Stimulated activated CD8-positive, alpha-beta memory T cell treated with anti-CD3 and anti-CD28 coated beads, Interleukin-7, amount 100 ng/mL, for 24 hours (primary cell): Measurements from ENCODE around the gene NPAT.

Source experiments
- DNase-seq: peaks from one replicate; pipeline ENCODE4 v3.0.0-alpha.2; 2020; ENCODE audit warnings: low read depth

Gene NPAT

DNA sequence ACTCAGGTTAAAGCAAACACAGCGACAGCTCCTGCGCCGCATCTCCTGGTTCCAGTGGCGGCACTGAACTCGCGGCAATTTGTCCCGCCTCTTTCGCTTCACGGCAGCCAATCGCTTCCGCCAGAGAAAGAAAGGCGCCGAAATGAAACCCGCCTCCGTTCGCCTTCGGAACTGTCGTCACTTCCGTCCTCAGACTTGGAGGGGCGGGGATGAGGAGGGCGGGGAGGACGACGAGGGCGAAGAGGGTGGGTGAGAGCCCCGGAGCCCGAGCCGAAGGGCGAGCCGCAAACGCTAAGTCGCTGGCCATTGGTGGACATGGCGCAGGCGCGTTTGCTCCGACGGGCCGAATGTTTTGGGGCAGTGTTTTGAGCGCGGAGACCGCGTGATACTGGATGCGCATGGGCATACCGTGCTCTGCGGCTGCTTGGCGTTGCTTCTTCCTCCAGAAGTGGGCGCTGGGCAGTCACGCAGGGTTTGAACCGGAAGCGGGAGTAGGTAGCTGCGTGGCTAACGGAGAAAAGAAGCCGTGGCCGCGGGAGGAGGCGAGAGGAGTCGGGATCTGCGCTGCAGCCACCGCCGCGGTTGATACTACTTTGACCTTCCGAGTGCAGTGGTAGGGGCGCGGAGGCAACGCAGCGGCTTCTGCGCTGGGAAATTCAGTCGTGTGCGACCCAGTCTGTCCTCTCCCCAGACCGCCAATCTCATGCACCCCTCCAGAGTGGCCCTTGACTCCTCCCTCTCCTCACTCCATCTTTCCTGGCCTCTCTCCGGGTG lies at the start of gene NPAT, which contains the start of gene ATM:
TSS of gene NPAT (minus strand) at position 65 of the 774 bp plus-strand sequence. CDS start 102 bp downstream, outside the sequence.
TSS of gene ATM (plus strand) at position 494 of the 774 bp plus-strand sequence. CDS start 4,558 bp downstream, outside the sequence.
- peak; percentile 96 for DNase-seq

DNA sequence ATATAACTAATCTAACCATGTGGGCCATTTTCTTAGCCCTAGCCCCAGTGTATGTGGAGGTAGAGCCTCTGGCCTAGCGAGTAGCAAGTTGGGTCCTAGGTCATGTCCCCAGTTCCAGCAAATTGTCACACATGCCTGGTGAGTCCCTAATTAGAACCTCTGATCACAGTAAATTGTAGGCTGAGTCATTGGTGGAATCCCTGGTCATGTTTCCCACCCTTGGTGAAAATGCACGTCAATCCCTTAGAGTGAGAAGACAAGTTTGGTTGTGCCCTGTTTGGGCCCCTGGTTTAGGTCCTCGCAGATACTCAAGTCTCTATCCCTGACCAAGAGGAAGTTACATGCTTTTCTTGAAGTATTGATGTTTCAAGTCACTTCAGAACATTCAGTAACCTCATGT lies 47.1 kb upstream of the NPAT start:
- no peak for DNase-seq

DNA sequence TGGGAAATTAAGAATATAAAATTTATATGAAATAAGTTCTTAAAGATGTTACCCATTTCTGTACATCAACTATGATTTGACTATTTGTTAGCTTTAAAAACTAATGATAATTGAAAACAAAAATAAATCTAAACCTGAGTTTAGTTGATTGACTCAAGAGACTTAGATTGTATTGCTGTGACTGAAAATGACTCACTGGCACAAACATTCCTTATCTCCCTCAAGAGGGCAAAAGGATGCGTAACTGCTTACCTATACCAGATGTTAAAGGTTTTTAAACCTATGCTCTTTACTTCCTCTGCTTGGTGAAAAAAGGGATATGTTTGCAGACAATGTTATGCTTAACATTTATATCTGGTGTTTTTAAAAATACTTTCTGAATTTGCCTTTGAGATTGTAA lies 30.7 kb upstream of the NPAT start:
- DNase-seq = no peak

DNA sequence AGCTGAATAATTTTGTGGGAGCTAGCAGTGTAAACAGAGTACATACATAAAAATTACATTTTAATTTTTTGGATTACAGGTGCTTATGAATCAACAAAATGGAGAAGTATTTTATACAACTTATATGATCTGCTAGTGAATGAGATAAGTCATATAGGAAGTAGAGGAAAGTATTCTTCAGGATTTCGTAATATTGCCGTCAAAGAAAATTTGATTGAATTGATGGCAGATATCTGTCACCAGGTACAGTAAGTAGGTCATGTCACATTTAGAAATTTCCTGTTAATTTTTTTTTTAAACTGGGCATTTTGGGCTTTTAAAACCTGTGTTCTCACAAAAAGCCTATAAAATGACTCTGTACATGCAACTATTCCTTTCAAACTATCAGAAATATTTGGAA lies 24.4 kb upstream of the NPAT start:
- no peak for DNase-seq

DNA sequence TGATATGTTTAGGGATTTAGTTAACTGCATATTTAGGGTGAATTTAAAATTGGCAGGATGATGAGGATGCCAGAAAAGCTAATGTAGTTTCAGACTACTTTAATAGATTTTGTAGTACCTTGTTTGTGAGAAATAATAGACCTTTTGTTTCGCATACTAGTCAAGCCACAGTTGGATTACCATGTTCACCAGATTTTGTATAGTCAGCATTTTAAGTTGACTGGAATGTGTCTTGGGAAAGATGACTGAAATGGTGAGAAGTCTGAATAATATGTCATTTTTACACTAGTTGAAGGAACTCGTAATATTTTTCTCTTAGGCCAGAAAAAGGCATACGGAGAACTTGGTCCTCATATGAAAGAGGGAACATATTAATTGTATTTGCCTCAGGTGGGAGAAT lies 23.9 kb upstream of the NPAT start:
- no peak for DNase-seq

DNA sequence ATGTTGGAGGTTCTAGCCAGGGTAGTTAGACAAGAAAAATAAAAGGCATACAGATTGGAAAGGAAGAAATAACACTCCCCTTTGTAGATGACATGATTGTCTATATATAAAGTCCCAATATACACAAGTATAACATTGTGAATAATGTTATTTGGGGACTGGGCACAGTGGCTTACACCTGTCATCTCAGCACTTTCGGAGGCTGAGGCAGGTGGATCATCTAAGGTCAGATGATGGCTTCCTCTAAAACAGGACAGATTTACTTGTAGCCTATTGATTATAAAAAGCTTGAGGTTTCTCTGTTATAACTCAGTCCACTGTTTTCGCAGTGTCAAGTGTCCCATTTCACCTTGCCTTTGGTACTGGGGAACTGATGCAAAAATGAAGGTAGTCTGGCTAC lies 20.0 kb upstream of the NPAT start:
- DNase-seq = no peak

DNA sequence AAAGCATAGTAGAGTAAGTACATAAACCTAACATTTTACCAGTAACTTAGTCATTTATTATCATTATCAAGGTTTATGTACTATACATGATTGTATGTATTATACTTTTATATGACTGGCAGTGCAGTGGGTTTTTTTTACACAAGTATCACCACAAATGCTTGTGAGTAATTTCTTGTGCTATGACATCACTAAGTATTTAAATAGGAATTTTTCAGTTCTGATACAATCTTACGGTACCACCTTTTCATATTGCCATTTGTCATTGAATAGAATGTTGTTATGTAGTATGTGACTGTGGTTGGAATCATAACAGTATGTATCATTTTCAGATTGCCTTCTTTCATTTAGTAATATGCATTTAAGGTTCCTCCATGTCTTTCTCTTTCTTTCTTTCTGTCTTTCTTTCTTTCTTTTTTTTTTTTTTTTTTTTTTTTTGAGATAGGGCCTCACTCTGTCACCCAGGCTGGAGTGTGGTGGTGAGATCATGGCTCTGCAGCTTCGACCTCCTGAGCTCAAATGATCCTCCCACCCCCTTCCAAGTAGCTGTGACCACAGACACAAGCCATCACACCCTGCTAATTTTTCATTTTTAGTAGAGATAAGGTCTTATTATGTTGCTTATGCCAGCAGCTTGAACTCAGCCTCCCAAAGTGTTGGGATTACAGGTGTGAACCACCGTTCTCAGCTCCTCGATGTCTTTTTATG lies 19.0 kb upstream of the NPAT start:
- no peak for DNase-seq

DNA sequence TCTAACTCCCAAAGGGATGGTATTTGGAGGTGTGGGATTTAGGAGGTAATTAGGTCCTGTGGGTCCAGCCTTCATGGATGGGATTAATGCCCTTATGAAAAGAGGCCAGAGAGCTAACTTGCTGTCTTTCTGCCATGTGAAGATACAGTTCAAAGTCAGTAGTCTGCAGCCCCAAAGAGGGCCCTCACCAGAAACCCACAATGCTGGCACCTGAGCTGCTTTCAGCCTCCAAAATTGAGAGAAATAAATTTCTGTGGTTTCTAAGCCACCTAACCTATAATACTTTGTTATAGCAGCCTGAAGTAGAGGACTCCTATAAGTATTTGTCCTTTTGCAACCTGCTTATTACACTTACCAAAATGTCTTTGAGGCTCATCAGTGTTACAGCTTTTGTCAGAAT lies 16.6 kb upstream of the NPAT start:
- DNase-seq = no peak

DNA sequence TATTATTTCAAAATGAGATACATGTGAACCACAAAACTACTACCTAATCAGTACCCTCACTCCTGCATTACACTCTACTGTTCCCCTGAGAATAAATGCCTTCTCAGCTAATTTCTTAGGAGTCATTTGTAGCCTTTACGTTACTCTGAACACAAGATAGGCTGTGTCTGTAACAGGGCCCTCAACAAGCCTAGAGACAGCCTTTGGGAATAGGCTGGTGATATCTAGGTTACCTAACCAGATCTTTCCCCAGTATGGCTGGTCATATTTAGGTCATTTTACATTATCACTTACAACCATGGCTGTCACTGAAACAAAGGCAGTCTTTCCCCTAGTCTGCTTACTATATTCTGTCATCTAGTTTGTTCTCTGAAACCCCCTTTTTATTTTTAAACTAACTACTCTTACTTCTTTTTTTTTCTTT lies 14.6 kb upstream of the NPAT start:
- DNase-seq = no peak

DNA sequence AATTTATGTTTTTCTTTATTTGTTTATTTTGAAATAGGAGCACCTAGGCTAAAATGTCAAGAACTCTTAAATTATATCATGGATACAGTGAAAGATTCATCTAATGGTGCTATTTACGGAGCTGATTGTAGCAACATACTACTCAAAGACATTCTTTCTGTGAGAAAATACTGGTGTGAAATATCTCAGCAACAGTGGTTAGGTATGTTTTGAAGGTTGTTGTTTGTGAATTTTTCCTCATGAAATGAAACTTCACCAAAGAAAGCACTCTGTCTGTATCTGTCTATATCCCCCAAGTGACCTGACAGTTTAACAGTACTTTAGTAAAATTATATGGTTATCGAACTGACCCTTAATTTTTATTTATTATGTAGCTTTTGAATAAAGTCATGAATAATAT lies 13.2 kb upstream of the NPAT start:
- no peak for DNase-seq

DNA sequence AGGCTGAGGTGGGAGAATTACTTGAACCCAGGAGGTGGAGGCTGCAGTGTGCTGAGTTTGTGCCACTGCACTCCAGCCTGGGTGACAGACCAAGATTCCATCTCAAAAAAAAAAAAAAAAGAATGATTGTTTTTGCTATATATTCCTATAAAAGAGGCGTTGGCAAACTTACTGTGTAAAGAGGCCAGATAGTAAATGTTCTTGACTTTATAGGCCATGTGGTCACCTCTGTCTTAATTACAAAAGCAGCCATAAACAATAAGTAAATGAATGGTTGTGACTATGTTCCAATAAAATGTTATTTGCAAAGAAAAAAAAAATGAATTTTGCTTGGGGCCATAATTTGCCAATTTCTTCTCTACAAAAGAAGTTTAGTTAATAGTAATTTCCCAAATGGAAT lies 12.8 kb upstream of the NPAT start:
- DNase-seq = no peak

DNA sequence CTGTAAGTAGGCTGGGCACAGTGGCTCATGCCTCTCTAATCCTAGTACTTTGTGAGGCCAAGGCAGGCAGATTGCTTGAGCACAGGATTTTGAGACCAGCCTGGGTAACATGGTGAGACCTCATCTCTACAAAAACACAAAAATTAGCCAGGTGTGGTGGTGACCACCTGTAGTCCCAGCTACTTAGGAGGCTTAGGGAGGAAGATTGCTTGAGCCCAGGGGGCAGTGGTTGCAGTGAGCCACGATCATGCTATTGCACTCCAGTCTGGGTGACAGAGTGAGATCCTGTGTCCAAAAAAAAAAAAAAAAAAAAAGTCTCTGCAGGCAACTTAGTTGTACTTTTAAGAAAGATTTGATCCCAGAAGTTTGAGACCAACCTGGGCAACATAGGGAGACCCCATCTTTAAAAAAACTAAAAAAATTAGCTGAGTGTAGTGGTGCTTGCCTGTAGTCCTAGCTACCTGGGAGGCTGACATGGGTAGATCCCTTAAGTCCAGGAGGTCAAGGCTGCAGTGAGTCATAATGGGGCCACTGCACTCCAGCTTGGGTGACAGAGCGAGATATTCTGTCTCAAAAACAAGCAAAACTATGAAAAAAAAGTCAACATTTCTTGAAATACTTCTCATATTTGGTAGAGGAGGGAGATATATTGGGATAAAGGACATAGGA lies 11.0 kb upstream of the NPAT start:
- no peak for DNase-seq

DNA sequence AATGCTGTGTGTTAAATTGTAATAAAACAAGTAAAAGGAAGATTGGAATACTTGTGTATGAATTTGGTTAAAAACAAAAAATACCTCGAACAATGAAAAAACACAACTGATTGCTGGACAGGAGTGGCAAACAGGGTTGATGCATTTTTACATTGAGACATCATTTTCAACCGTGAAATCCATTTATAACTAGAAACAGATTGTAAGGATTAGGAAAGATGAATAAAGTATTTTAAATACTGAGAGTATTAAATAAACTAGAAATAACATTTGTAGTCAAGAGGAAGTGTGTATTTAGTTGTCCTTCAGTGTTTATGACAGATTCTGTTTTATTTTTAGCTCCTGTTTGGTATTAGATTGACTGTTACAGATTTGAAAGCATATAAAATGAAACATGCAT lies 5.8 kb upstream of the NPAT start:
- no peak for DNase-seq

DNA sequence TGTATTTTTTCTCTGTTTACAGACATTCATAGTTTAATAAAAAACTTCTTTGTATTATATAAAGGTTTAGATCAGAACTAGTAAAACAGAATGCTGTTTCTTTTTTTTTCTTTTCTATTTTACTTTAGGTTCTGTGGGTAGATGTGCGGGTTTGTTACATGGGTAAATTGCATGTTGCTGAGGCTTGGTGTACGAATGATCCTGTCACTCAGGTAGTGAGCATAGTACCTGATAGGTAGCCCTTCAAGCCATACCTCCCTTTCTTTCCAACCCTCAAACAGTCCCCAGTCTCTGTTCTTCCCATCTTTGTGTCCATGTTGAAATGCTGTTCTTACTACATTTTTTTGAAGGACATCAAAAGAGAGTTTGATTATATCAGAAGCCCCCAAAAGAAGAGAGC lies 3.6 kb upstream of the NPAT start:
- no peak for DNase-seq

DNA sequence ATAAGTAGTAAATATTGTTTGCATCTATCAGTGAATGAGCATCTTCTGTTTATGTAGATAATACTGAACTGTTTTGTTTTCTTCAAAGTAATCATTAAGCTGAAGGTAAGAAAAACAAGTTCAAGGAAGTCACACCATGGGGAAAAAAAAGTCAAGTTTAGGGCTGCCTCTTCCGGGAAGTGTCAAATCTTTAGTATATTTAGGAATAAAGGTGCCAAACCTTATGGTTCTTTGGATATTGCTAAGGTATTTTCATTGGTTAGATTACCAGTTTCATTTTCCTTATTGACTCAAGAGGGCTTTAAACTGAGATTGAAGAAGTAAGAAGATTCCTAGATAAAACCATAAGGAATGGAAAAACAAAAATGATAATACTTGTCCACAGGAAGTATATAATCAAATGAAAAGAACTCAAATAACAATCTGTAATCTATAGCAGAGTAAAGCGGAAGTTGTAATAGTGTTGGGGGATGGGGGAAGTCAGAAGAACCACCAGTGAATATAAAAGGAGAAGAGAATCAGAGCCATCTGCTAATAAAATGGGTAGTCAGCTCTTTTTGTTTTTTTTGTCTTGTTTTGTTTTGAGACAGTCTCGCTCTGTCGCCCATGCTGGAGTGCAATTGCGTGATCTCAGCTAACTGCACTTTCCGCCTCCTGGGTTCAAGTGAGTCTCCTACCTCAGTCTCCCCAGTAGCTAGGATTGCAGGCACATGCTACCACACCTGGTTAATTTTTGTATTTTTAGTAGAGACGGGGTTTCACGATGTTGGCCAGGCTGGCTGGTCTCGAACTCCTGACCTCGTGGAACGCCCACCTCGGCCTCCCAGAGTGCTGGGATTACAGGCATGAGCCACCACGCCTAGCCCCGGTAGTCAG lies 2.7 kb upstream of the NPAT start:
- no peak for DNase-seq

DNA sequence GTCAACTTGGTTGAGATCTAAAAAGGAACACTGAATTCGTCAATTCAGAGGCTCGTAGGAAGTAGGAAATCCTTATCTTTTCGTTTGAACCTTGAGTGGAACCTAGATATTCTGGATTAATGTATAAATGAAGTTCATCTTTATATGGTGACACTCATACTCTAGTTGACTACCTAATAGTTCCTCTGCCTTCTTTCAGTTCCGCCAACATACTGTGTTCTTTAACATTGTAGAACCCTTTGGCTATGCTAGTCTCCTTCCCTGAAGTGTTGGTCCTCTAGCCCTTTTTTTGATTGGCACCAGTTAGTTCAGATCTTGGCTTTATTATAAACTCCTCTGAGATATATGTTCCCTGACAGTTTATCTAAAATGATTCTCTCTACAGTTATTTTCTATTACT lies 1.9 kb upstream of the NPAT start:
- no peak for DNase-seq

DNA sequence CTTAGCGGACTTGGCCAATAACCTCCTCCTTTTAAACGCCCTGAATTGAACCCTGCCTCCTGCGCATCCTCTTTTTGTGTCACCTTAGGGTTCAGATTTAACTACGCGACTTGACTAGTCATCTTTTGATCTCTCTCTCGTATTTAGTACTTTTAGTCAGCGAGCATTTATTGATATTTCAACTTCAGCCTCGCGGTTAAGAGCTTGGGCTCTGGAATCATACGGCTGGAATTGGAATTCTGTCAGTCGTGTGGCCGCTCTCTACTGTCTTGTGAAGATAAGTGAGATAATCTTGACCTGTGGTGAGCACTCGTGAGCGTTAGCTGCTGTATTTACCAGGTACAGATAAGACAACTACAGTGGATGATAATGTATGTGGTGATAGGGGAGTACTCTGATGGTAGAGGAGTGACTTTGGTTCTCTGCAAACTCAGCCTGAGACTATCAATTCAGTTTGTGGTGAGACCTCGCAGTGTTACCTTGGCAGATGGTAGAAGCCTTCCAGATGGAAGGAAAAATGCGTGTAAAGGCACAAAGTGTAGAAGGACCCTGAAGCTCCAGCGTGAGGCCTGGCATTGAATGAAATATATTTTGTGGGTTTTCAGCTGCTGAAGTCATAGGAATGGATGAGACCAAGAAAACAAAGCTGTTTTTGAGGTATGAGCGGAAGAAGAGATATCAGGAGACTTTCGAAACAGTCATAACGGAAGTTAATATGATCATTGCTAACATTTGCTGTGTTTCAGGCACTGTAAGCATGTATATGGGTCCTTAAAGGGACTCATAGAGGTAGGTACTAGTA lies 1.1 kb upstream of the NPAT start:
- DNase-seq = no peak

DNA sequence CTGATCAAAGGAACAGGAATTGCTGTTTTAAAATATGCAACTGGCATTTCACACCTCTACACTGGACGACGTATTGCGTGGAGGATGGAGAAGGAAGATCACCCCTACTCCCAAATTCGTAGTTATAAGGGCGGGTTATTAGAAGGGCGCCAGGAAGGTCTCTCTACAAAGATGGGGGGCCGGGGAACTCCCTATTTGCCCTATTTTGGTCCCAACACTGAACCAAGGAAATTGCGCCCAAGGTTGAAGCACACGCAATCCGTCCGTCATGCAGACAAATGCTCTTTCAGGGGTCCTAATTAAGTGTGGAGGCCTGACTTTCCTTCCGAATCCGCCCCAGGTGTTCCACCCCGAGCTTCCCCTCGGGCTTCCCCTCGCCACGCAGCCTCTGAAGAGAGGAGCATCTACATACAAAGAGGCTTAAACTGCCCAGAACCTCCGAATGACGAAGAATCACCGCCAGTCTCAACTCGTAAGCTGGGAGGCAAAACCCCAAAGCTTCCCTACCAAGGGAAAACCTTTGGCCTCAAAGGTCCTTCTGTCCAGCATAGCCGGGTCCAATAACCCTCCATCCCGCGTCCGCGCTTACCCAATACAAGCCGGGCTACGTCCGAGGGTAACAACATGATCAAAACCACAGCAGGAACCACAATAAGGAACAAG lies 396 bp downstream of the NPAT start:
- peak; percentile 15 for DNase-seq

DNA sequence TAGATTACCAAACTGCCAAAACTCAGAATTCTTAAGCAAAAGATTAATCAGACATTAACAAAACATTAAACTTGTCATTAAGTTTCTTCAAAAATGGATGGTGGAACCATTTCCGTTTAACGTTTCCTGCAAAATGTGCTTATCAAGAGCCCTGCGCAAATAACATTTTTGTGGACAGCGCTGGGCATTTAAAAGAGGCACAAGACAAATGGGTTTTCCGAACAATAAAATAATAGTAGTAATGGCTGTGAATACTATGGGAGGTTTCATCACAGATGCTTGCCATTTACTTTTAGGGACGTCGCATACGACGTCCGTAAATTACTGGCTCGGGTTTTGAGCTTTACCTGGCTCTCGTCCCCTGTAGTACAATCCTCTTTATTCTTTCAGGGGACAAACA lies 1.1 kb downstream of the NPAT start:
- DNase-seq = no peak

DNA sequence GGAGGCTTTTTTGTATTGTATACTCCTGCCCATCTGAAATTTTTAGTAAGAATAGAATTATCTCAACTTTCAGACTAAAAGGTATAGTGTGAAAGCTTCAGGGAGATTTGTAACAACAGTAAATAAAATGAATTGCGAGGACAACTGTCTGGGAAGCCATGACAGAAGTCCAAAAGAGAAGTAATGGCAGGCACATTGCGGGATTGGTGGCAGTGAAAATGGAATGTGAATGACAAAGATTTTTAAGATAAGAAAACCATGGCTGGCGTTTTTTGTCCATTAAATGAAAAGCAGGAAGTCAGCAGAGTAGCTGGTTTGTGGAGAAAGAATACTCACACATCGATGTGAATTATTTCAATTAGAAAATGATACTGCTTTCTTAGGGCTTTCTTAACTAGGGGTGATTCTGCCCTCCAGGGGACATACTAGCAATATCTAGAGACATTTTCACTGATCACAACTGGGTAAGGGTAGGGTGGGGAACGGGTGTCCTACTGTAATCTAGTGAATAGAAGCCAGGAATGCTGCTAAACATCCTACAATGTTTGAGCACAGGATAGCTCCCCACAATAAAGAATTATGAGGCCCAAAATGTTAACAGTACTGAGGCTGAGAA lies 1.6 kb downstream of the NPAT start:
- no peak for DNase-seq
